ENCODE measurements around the gene TOX2. TPM values are rescaled to one million over a fixed set of nuclear protein-coding genes. Genes with fewer than 3 reads are reported as not detected.

Gene TOX2
- polyA plus RNA-seq, 3 donors = 0.39 to 0.56 (median 0.47) TPM

GRCh38 chr20:43959920-43960227, 45.2 kb downstream of the TOX2 start:
- peaks cover 15 to 21% of the 10 kb centered on the region in 2 donors for H3K36me3 Mint-ChIP-seq
- peaks cover 0 to 7% (median 3%) of the 10 kb centered on the region in 7 donors for H3K9me3 Mint-ChIP-seq
- no CpG with 5 or more reads among the region's 4 CpGs for WGBS (ENCODE audit: insufficient coverage)
- Histone ChIP-seq H3K4me2 (replicated peaks; ENCODE audit: extremely low read depth, low read length, poor library complexity, severe bottlenecking) (no peak overlapping the region), H3K27me3 (ENCODE audit: control insufficient read depth in 2 of 2, insufficient read depth in 2 of 2, low read length in 2 of 2) (peaks cover 0 to 9% of the 10 kb centered on the region in 2 donors), H3K9ac (ENCODE audit: insufficient read depth, low read length, poor library complexity, severe bottlenecking) (no peak overlapping the region), H3K79me2 (ENCODE audit: insufficient read depth, low read length) (no peaks in the 10 kb centered on the region), H3K9me3 (replicated peaks in 1 of 2; ENCODE audit: control insufficient read depth in 1 of 2, insufficient read depth in 1 of 2, low read length in 2 of 2) (no peaks in the 10 kb centered on the region), H4K20me1 (ENCODE audit: insufficient read depth, low read length) (no peaks in the 10 kb centered on the region), H3K4me3 (replicated peaks in 1 of 3; ENCODE audit: low read depth in 2 of 3, low read length in 3 of 3) (peak overlapping the region in 1 of 3 experiments; percentile 47), H3K36me3 (replicated peaks in 1 of 2; ENCODE audit: control insufficient read depth in 1 of 2, insufficient read depth in 2 of 2, low read length in 2 of 2) (no peaks in the 10 kb centered on the region), H2AFZ (ENCODE audit: insufficient read depth, low read depth, low read length, poor library complexity, severe bottlenecking) (no peak overlapping the region), H3K27ac (ENCODE audit: low read depth in 1 of 2, low read length in 2 of 2) (no peak overlapping the region), H3K4me1 (ENCODE audit: control insufficient read depth in 1 of 2, insufficient read depth in 2 of 2, low read length in 2 of 2) (peaks cover 66 to 67% of the 10 kb centered on the region in 2 donors)
- DNase-seq = no peak
- no peak for TF ChIP-seq CTCF (IDR thresholded peaks at IDR 0.05)
- peak overlapping the region in 4 of 7 donors; percentile 32 to 51 (median 45) for H3K27ac Mint-ChIP-seq
- H3K27me3 Mint-ChIP-seq (ENCODE audit: low read depth in 3 of 3) = peaks cover 11 to 32% (median 29%) of the 10 kb centered on the region in 3 donors
- peaks cover 73% of the 10 kb centered on the region for H3K4me1 Mint-ChIP-seq
- intact Hi-C loops (cut with micrococcal nuclease) = no loop called here
- H3K4me3 Mint-ChIP-seq = peak overlapping the region in 1 of 2 donors; percentile 39

- peaks cover 73% of the 10 kb centered on the region for H3K4me1 Mint-ChIP-seq
- peaks cover 15 to 20% of the 10 kb centered on the region in 2 donors for H3K36me3 Mint-ChIP-seq
- Histone ChIP-seq H3K27me3 (ENCODE audit: control insufficient read depth in 2 of 2, insufficient read depth in 2 of 2, low read length in 2 of 2) (peaks cover 0 to 10% of the 10 kb centered on the region in 2 donors), H3K4me2 (replicated peaks; ENCODE audit: extremely low read depth, low read length, poor library complexity, severe bottlenecking) (no peak overlapping the region), H4K20me1 (ENCODE audit: insufficient read depth, low read length) (no peaks in the 10 kb centered on the region), H3K79me2 (ENCODE audit: insufficient read depth, low read length) (no peaks in the 10 kb centered on the region), H2AFZ (ENCODE audit: insufficient read depth, low read depth, low read length, poor library complexity, severe bottlenecking) (no peak overlapping the region), H3K36me3 (replicated peaks in 1 of 2; ENCODE audit: control insufficient read depth in 1 of 2, insufficient read depth in 2 of 2, low read length in 2 of 2) (no peaks in the 10 kb centered on the region), H3K4me3 (replicated peaks in 1 of 3; ENCODE audit: low read depth in 2 of 3, low read length in 3 of 3) (no peak overlapping the region), H3K9ac (ENCODE audit: insufficient read depth, low read length, poor library complexity, severe bottlenecking) (no peak overlapping the region), H3K9me3 (replicated peaks in 1 of 2; ENCODE audit: control insufficient read depth in 1 of 2, insufficient read depth in 1 of 2, low read length in 2 of 2) (no peaks in the 10 kb centered on the region), H3K27ac (ENCODE audit: low read depth in 1 of 2, low read length in 2 of 2) (no peak overlapping the region), H3K4me1 (ENCODE audit: control insufficient read depth in 1 of 2, insufficient read depth in 2 of 2, low read length in 2 of 2) (peaks cover 63 to 64% of the 10 kb centered on the region in 2 donors)
- peaks cover 11 to 35% (median 32%) of the 10 kb centered on the region in 3 donors for H3K27me3 Mint-ChIP-seq (ENCODE audit: low read depth in 3 of 3)
- TF ChIP-seq CTCF (IDR thresholded peaks at IDR 0.05) = no peak
- H3K9me3 Mint-ChIP-seq = peaks cover 0 to 7% (median 3%) of the 10 kb centered on the region in 7 donors
- WGBS (ENCODE audit: insufficient coverage) = 93% methylated on average over 2 of the region's 2 CpGs
- peak overlapping the region in 3 of 7 donors; percentile 41 to 49 (median 46) for H3K27ac Mint-ChIP-seq
- intact Hi-C loops (cut with micrococcal nuclease) = no loop called here
- peak overlapping the region in 1 of 2 donors; percentile 39 for H3K4me3 Mint-ChIP-seq
- no peak for DNase-seq
Observed at GRCh38 chr20:43960231-43960630, 45.6 kb downstream of the TOX2 start.
